GM12878 (cell line): ENCODE data around the gene CDK15. TPM values are rescaled to one million over a fixed set of nuclear protein-coding genes. Genes with fewer than 3 reads are reported as not detected.

ENCODE experiments used
- ATAC-seq: fragments of 200-7000 bp; cut with Tn5 transposase; 3 replicates; pipeline ENCODE4 v1.9.1; 2020; ENCODE audit warnings: mild to moderate bottlenecking, moderate library complexity
- BruUV-seq: library from RNA; stranded (reverse); fragments of 400-500 nt; replicated peaks from 2 replicates; lab custom pipeline; 2021; lab: Mats Ljungman, UMichigan
- CTCF ChIA-PET: fragments of 300-600 bp; sonication (Branson Sonifier 250); formaldehyde crosslinking; extraction: SDS; loops from one replicate; lab custom pipeline; 2021; ENCODE audit warnings: inconsistent platforms; lab: Yijun Ruan, JAX
- POLR2A ChIA-PET: fragments of 350-600 bp; formaldehyde crosslinking; extraction: SDS; loops from one replicate; lab custom pipeline; 2021; ENCODE audit warnings: inconsistent platforms; lab: Charles Lee
- RAD21 ChIA-PET: fragments of 300-600 bp; sonication (Branson Sonifier 250); formaldehyde crosslinking; loops from one replicate; lab custom pipeline; 2023; ENCODE audit warnings: antibody characterized with exemption; ENCODE audit not compliant: unreplicated experiment; lab: Charles Lee
- SMC1A ChIA-PET: fragments of 300-600 bp; sonication (Branson Sonifier 250); formaldehyde crosslinking; loops from one replicate; lab custom pipeline; 2023; ENCODE audit not compliant: unreplicated experiment, uncharacterized antibody; lab: Charles Lee
- DNase-seq: peaks from one replicate; pipeline ENCODE4 v3.0.0-alpha.2; 2011; ENCODE audit warnings: low read depth, low spot score
- FAIRE-seq: peaks from 3 replicates; lab custom pipeline; 2011; peaks lifted over from hg19 to GRCh38; lab: Jason Lieb, UNC
- H2AFZ ChIP-seq: 2 replicates; pipeline ENCODE4 v1.6.0; 2011; ENCODE audit warnings: low read depth, low read length, control low read depth; ENCODE audit not compliant: control insufficient read depth
- H3K27ac ChIP-seq: 2 replicates; pipeline ENCODE4 v1.5.1; 2011; ENCODE audit warnings: control low read depth; ENCODE audit not compliant: control insufficient read depth, insufficient read depth
- H3K27me3 ChIP-seq, 2 experiments: replicated peaks in 1 of 2; 2 replicates each; pipeline versions ENCODE4 v1.6.0 to v1.6.1; 2011; ENCODE audit warnings: low read length in 1 of 2; ENCODE audit not compliant: control insufficient read depth in 2 of 2, insufficient read depth in 2 of 2
- H3K36me3 ChIP-seq, 2 experiments: 2 replicates each; pipeline ENCODE4 v1.5.1; 2011; ENCODE audit warnings: low read length in 1 of 2; ENCODE audit not compliant: control insufficient read depth in 2 of 2, insufficient read depth in 2 of 2
- H3K4me1 ChIP-seq: 2 replicates; pipeline ENCODE4 v1.6.1; 2011; ENCODE audit warnings: mild to moderate bottlenecking, low read length, moderate library complexity, mixed read lengths; ENCODE audit not compliant: control insufficient read depth, insufficient read depth
- H3K4me2 ChIP-seq: 2 replicates; pipeline ENCODE4 v1.6.0; 2011; ENCODE audit warnings: control low read depth; ENCODE audit not compliant: control insufficient read depth, insufficient read depth
- H3K4me3 ChIP-seq: fragments of 200-600 bp; sonication (generic); 2 replicates; pipeline ENCODE4 v1.5.1; 2016
- H3K79me2 ChIP-seq: 2 replicates; pipeline ENCODE4 v1.6.0; 2011; ENCODE audit warnings: low read length; ENCODE audit not compliant: control insufficient read depth, insufficient read depth
- H3K9ac ChIP-seq: 2 replicates; pipeline ENCODE4 v1.8.0; 2011; ENCODE audit warnings: low read length, control low read depth, mixed read lengths; ENCODE audit not compliant: control insufficient read depth, insufficient read depth
- H3K9me3 ChIP-seq: replicated peaks from 3 replicates; pipeline ENCODE4 v1.5.1; 2011; ENCODE audit warnings: mild to moderate bottlenecking, low read length; ENCODE audit not compliant: control insufficient read depth, insufficient read depth
- H4K20me1 ChIP-seq: 2 replicates; pipeline ENCODE4 v1.6.0; 2011; ENCODE audit not compliant: control insufficient read depth, insufficient read depth
- CBFB ChIP-seq: IDR thresholded peaks from 2 replicates; pipeline ENCODE4 v1.6.1; 2016; ENCODE audit warnings: antibody characterized with exemption, low read depth
- HCFC1 ChIP-seq: fragments of 150-350 bp; IDR thresholded peaks from 2 replicates; pipeline ENCODE4 v1.6.1; 2014; ENCODE audit warnings: low read length
- IKZF2 ChIP-seq, 2 experiments: fragments of 450-650 bp; IDR thresholded peaks; 2 replicates each; pipeline ENCODE4 v1.6.1; 2017; ENCODE audit warnings: mild to moderate bottlenecking in 2 of 2, moderate library complexity in 2 of 2
- KLF5 ChIP-seq: fragments of 450-650 bp; IDR thresholded peaks from 2 replicates; pipeline ENCODE4 v1.6.1; 2014; ENCODE audit warnings: mild to moderate bottlenecking; ENCODE audit not compliant: partially characterized antibody
- NR2C1 ChIP-seq: fragments of 450-650 bp; IDR thresholded peaks from 2 replicates; pipeline ENCODE4 v1.6.1; 2017; ENCODE audit warnings: antibody characterized with exemption, mild to moderate bottlenecking, moderate library complexity
- ZNF24 ChIP-seq: fragments of 450-650 bp; IDR thresholded peaks from 2 replicates; pipeline ENCODE4 v1.6.1; 2017; ENCODE audit warnings: antibody characterized with exemption, mild to moderate bottlenecking
- WGBS: methylation state at CpG from one replicate; pipeline ENCODE4 v1.1.6; 2016; ENCODE audit warnings: low lambda C conversion rate; ENCODE audit not compliant: insufficient replicate concordance, insufficient coverage; ENCODE audit errors: missing lambda C conversion rate; 5-methylcytosine and 5-hydroxymethylcytosine counted together
- in situ Hi-C: fragments of 300-500 bp; cut with MboI; formaldehyde crosslinking; loops from 9 replicates; pipeline ENCODE4 v1.14.3; 2018; ENCODE audit warnings: mixed read lengths
- intact Hi-C: fragments of 100-400 bp; cut with micrococcal nuclease; formaldehyde crosslinking; loops from one replicate; pipeline ENCODE4 v1.14.2; 2022; ENCODE audit not compliant: unreplicated experiment
- polyA plus RNA-seq, 11 experiments: library from polyadenylated mRNA; depleted of rRNA in 4 of 11; unstranded in 6 of 11; stranded (reverse) in 5 of 11; fragments of >200 nt; fragmentation: Nextera tagmentation in 4 of 11; fragmentation: Illumina TruSeq in 1 of 11; extraction: Ambion mirVana in 4 of 11; extraction: Trizol in 1 of 11; gene quantifications; 1 replicate in 1 of 11; 2 replicates in 10 of 11; pipeline versions ENCODE4 v1.2.1 to v1.2.3, GENCODE V29; 2011 to 2016; ENCODE audit warnings: inconsistent platforms in 2 of 11, missing spikeins in 2 of 11, low read depth in 1 of 11
- total RNA-seq, 4 experiments: library from RNA; depleted of rRNA in 3 of 4; stranded (reverse); fragments of >200 nt in 3 of 4; fragmentation: Illumina TruSeq in 1 of 4; extraction: Trizol in 1 of 4; gene quantifications; 2 replicates each; pipeline versions ENCODE4 v1.2.1 to v1.2.3, GENCODE V29; 2013 to 2021

The CDK15 gene
- total and polyA plus RNA-seq, 10 of the 15 experiments (the other 5 are each of a cell fraction or from before 2014, with no cell fraction given): 0.01 to 0.04 TPM; not detected in 8

DNA sequence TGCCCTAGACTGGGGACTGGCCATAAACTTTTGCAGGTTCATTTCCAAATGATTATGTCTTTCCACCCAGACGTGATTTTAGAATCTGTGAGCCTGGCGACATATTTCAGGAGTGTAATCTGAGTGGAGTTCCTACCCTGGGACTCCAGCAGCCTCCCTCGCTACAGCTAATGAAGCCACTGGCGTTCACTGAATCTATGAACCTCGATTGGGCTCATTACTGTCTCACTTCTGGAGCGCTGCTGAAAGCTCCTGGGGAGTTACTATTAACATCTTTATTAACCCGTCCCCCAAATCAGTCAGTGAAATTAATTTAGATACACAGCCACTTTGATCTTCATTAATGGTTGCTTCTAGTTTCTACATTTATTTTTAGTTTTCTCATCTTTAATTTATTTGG lies 56.5 kb downstream of the CDK15 start:
- TF ChIP-seq CBFB (no peak), IKZF2 (IDR thresholded peaks at IDR 0.05) (no peak), ZNF24 (no peak), NR2C1 (no peak), KLF5 (no peak), HCFC1 (no peak)
- Histone ChIP-seq H3K9me3 (no peaks in the 10 kb centered on the region), H3K4me3 (no peak overlapping the region), H2AFZ (no peak overlapping the region), H3K4me1 (no peaks in the 10 kb centered on the region), H3K4me2 (no peak overlapping the region), H3K79me2 (no peaks in the 10 kb centered on the region), H3K36me3 (no peaks in the 10 kb centered on the region), H3K27ac (no peak overlapping the region), H3K27me3 (peaks cover 0 to 5% of the 10 kb centered on the region in 2 experiments; a peak in 2 of 4 replicates), H4K20me1 (no peaks in the 10 kb centered on the region), H3K9ac (no peak overlapping the region)
- WGBS: 29% methylated on average over 7 of the region's 7 CpGs
- ChIA-PET RAD21 (interaction anchor here (1.3 kb wide), 1 partner anchor 102 kb away, joined by 3 read pairs; no protein-coding TSS in a partner anchor), SMC1A (interaction anchor here (1.0 to 1.6 kb wide), 3 partner anchors 12 to 235 kb away, joined by 3 read pairs; no protein-coding TSS in a partner anchor), POLR2A (no interaction called here), CTCF (interaction anchor here (0.8 kb wide), 1 partner anchor 241 kb away, joined by 3 read pairs; no protein-coding TSS in a partner anchor)
- intact Hi-C loops (loop anchor here (5.0 kb wide), 1 partner anchor 104 kb away; no protein-coding TSS in a partner anchor), in situ Hi-C loops (loop anchor here (5.0 kb wide), 1 partner anchor 304 kb away; no protein-coding TSS in a partner anchor)
- FAIRE-seq (no peak), DNase-seq (no peak), ATAC-seq (no peak)
- no TSS peak for BruUV-seq
